NCI-H1694 treated with DMSO at 0.1 percent for 48 hours (cell line): ENCODE measurements around the gene OTOP1.
"Not testable (repeated sequence)": the region's sequence is repeated elsewhere in the genome, so short reads cannot be mapped to it uniquely, and the experiment has no call there.

Experiments
- DNase-seq: peaks from one replicate; lab custom pipeline; 2025; lab: John Stamatoyannopoulos, UW

Gene OTOP1

GRCh38 chr4:4233610-4234009 is 6.9 kb upstream of the OTOP1 start:
- DNase-seq = no peak

GRCh38 chr4:4228356-4228668 is 1.6 kb upstream of the OTOP1 start:
- no peak for DNase-seq

GRCh38 chr4:4227510-4228355 is 1.0 kb upstream of the OTOP1 start:
- no peak for DNase-seq

- no peak for DNase-seq
These were observed 669 bp downstream of the OTOP1 start for GRCh38 chr4:4225915-4226605.

- DNase-seq = no peak
These were observed 9.6 kb downstream of the OTOP1 start for GRCh38 chr4:4217113-4217512.

GRCh38 chr4:4216648-4217047 is 10.1 kb downstream of the OTOP1 start:
- DNase-seq = no peak

- DNase-seq = not testable (repeated sequence)
These were observed 13.1 kb downstream of the OTOP1 start for GRCh38 chr4:4213674-4214073.

GRCh38 chr4:4206204-4206603 is 20.5 kb downstream of the OTOP1 start:
- no peak for DNase-seq

- no peak for DNase-seq
These were observed 22.4 kb downstream of the OTOP1 start for GRCh38 chr4:4204401-4204745.

- no peak for DNase-seq
These were observed 22.9 kb downstream of the OTOP1 start for GRCh38 chr4:4203688-4204400.

- DNase-seq = no peak
These were observed 24.2 kb downstream of the OTOP1 start for GRCh38 chr4:4202510-4202909.

GRCh38 chr4:4200624-4201023 is 26.1 kb downstream of the OTOP1 start:
- DNase-seq = no peak

GRCh38 chr4:4195354-4195753 is 31.4 kb downstream of the OTOP1 start:
- DNase-seq = no peak

GRCh38 chr4:4188557-4188956 is 38.2 kb downstream of the OTOP1 start:
- not testable (repeated sequence) for DNase-seq

- no peak for DNase-seq
These were observed 41.2 kb downstream of the OTOP1 start for GRCh38 chr4:4185528-4185927.

GRCh38 chr4:4182835-4183568 is 43.7 kb downstream of the OTOP1 start:
- DNase-seq = no peak

- no peak for DNase-seq
These were observed 56.1 kb downstream of the OTOP1 start for GRCh38 chr4:4170596-4171150.

GRCh38 chr4:4167981-4168780 is 58.5 kb downstream of the OTOP1 start:
- DNase-seq = not testable (repeated sequence)

- DNase-seq = not testable (repeated sequence)
These were observed 59.7 kb downstream of the OTOP1 start for GRCh38 chr4:4166986-4167385.

GRCh38 chr4:4165701-4166392 is 60.9 kb downstream of the OTOP1 start:
- not testable (repeated sequence) for DNase-seq
